Fibroblast of skin of left biceps (primary cell): Measurements from ENCODE around the gene SIPA1L3.

ENCODE experiments used
- DNase-seq, 2 experiments: peaks; one replicate each; pipeline ENCODE4 v3.0.0-alpha.2; 2013; ENCODE audit warnings: low read depth in 2 of 2

The SIPA1L3 gene

GRCh38 chr19:38149661-38150061, 242.7 kb downstream of the SIPA1L3 start:
- no peak for DNase-seq

- DNase-seq: no peak
Observed at GRCh38 chr19:38151242-38151641, 244.2 kb downstream of the SIPA1L3 start.

GRCh38 chr19:38152461-38153379, 245.7 kb downstream of the SIPA1L3 start:
- DNase-seq: no peak

GRCh38 chr19:38155453-38155852, 248.4 kb downstream of the SIPA1L3 start:
- DNase-seq: no peak

GRCh38 chr19:38158730-38159129, 251.7 kb downstream of the SIPA1L3 start:
- no peak for DNase-seq

GRCh38 chr19:38162094-38162493, 255.1 kb downstream of the SIPA1L3 start:
- DNase-seq: no peak

GRCh38 chr19:38162632-38163031, 255.6 kb downstream of the SIPA1L3 start:
- DNase-seq: no peak

GRCh38 chr19:38163419-38164290, 256.6 kb downstream of the SIPA1L3 start:
- DNase-seq: no peak

- no peak for DNase-seq
Observed at GRCh38 chr19:38164526-38164925, 257.5 kb downstream of the SIPA1L3 start.

GRCh38 chr19:38165335-38165734, 258.3 kb downstream of the SIPA1L3 start:
- no peak for DNase-seq

GRCh38 chr19:38168637-38169036, 261.6 kb downstream of the SIPA1L3 start:
- DNase-seq: no peak

GRCh38 chr19:38170334-38170733, 263.3 kb downstream of the SIPA1L3 start:
- DNase-seq: no peak

- DNase-seq: no peak
Observed at GRCh38 chr19:38172001-38172400, 265.0 kb downstream of the SIPA1L3 start.

- no peak for DNase-seq
Observed at GRCh38 chr19:38173291-38174041, 266.5 kb downstream of the SIPA1L3 start.

GRCh38 chr19:38175422-38175821, 268.4 kb downstream of the SIPA1L3 start:
- DNase-seq: no peak

- no peak for DNase-seq
Observed at GRCh38 chr19:38180071-38180470, 273.1 kb downstream of the SIPA1L3 start.

GRCh38 chr19:38182536-38183210, 275.7 kb downstream of the SIPA1L3 start:
- no peak for DNase-seq

- no peak for DNase-seq
Observed at GRCh38 chr19:38183251-38183897, 276.4 kb downstream of the SIPA1L3 start.

- DNase-seq: no peak
Observed at GRCh38 chr19:38184815-38185214, 277.8 kb downstream of the SIPA1L3 start.

GRCh38 chr19:38185562-38185961, 278.6 kb downstream of the SIPA1L3 start:
- DNase-seq: no peak

GRCh38 chr19:38190061-38190460, 283.1 kb downstream of the SIPA1L3 start:
- no peak for DNase-seq
